ENCODE data around the gene AGPAT3. TPM values are rescaled to one million over a fixed set of nuclear protein-coding genes. Genes with fewer than 3 reads are reported as not detected.

Gene AGPAT3
- total and polyA plus RNA-seq, 3 donors from 2014 or later: 64.5 to 77.5 (median 69.8) TPM

GRCh38 chr21:43930848-43931375 lies 65.9 kb downstream of the AGPAT3 start:
- Histone ChIP-seq H3K27me3 (no peaks in the 10 kb centered on the region), H3K4me3 (no peak overlapping the region), H3K4me1 (peaks cover under 1% of the 10 kb centered on the region), H3K36me3 (ENCODE audit: low read depth, missing control alignments) (no peaks in the 10 kb centered on the region), H3K27ac (no peak overlapping the region), H3K9me3 (no peaks in the 10 kb centered on the region)
- DNase-seq: no peak
- 82% methylated on average over 11 to 18 of the region's 18 CpGs for WGBS, 2 donors
- no peak for TF ChIP-seq POLR2A (IDR thresholded peaks at IDR 0.05)
- TF ChIP-seq CTCF (IDR thresholded peaks at IDR 0.05): no peak
- intact Hi-C loops (cut with DNase I; ENCODE audit: low total_unique reads): no loop called here

DNA sequence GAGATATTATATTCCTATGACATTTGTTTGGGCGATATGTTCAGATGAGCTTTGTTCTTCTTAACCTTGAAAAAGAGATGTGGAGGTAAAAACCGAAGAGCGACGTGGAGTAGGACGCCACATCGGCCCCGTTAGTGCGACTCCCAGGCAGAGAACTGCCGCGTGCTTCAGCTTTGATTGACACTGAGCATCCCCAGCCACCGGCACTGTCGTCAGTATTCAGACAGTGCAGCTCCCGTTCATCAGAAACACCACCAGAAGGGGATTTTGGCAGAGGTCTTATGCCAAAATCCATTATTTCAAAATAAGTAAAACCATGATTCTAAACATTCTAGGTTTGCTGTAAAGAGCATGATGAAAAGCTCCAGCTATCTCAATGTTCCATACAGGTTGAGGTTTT lies 66.5 kb downstream of the AGPAT3 start:
- Histone ChIP-seq H3K27ac (no peak overlapping the region), H3K36me3 (ENCODE audit: low read depth, missing control alignments) (no peaks in the 10 kb centered on the region), H3K9me3 (no peaks in the 10 kb centered on the region), H3K4me1 (peaks cover 6% of the 10 kb centered on the region), H3K27me3 (no peaks in the 10 kb centered on the region), H3K4me3 (no peak overlapping the region)
- no peak for DNase-seq
- no peak for TF ChIP-seq POLR2A (IDR thresholded peaks at IDR 0.05)
- TF ChIP-seq CTCF (IDR thresholded peaks at IDR 0.05): no peak
- WGBS, 2 donors: 87% methylated on average over 13 of the region's 13 CpGs
- intact Hi-C loops (cut with DNase I; ENCODE audit: low total_unique reads): no loop called here

GRCh38 chr21:43932005-43932404 lies 67.0 kb downstream of the AGPAT3 start:
- H3K27ac ChIP-seq: no peak overlapping the region
- TF ChIP-seq CTCF (IDR thresholded peaks at IDR 0.05) (no peak), POLR2A (IDR thresholded peaks at IDR 0.05) (no peak)
- peaks cover 11% of the 10 kb centered on the region for H3K4me1 ChIP-seq
- no peak for DNase-seq
- 92 to 94% methylated on average over 17 of the region's 17 CpGs for WGBS, 2 donors
- no peak overlapping the region for H3K4me3 ChIP-seq
- H3K9me3 ChIP-seq: no peaks in the 10 kb centered on the region
- no peaks in the 10 kb centered on the region for H3K36me3 ChIP-seq (ENCODE audit: low read depth, missing control alignments)
- intact Hi-C loops (cut with DNase I; ENCODE audit: low total_unique reads): no loop called here
- no peaks in the 10 kb centered on the region for H3K27me3 ChIP-seq

DNA sequence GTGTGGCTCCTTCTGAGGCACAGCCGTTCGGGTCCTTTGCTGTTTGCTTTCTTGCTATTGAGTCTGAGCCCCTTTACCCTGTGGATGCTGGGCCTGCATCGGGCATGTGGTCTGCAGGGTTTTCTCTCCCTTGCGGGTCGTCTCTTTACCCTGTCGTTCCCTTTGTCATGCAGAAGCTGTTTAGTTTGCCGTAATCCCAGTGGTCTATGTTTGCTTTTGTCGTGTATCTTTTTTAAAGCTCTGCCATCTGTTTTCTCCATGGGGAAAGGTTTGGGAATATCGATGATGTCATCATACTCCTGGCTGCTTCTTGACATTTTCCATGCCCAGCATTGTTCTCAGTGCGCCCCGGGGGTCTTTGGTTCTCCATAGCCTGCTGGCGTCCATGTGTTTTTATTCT lies 68.2 kb downstream of the AGPAT3 start:
- DNase-seq: no peak
- Histone ChIP-seq H3K9me3 (no peaks in the 10 kb centered on the region), H3K4me1 (peaks cover 11% of the 10 kb centered on the region), H3K4me3 (no peak overlapping the region), H3K27ac (no peak overlapping the region), H3K36me3 (ENCODE audit: low read depth, missing control alignments) (no peaks in the 10 kb centered on the region), H3K27me3 (no peaks in the 10 kb centered on the region)
- intact Hi-C loops (cut with DNase I; ENCODE audit: low total_unique reads): no loop called here
- 89 to 93% methylated on average over 12 of the region's 12 CpGs for WGBS, 2 donors
- TF ChIP-seq CTCF (IDR thresholded peaks at IDR 0.05): no peak
- TF ChIP-seq POLR2A (IDR thresholded peaks at IDR 0.05): no peak

- Histone ChIP-seq H3K27me3 (no peaks in the 10 kb centered on the region), H3K4me1 (peaks cover 11% of the 10 kb centered on the region), H3K27ac (no peak overlapping the region), H3K36me3 (ENCODE audit: low read depth, missing control alignments) (no peaks in the 10 kb centered on the region), H3K4me3 (no peak overlapping the region), H3K9me3 (no peaks in the 10 kb centered on the region)
- 93 to 97% methylated on average over 15 of the region's 15 CpGs for WGBS, 2 donors
- intact Hi-C loops (cut with DNase I; ENCODE audit: low total_unique reads): no loop called here
- TF ChIP-seq CTCF (IDR thresholded peaks at IDR 0.05) (no peak), POLR2A (IDR thresholded peaks at IDR 0.05) (no peak)
- DNase-seq: no peak
Observed at GRCh38 chr21:43933680-43934079, 68.7 kb downstream of the AGPAT3 start.

Measured in testis (tissue), 3 donors.